H1 (cell line): ENCODE results near the gene GET3. TPM values are rescaled to one million over a fixed set of nuclear protein-coding genes. Genes with fewer than 3 reads are reported as not detected.

Experiments
- CTCF ChIA-PET: fragments of 300-600 bp; sonication (Branson Sonifier 250); formaldehyde crosslinking; loops from one replicate; lab custom pipeline; 2021; ENCODE audit not compliant: partially characterized antibody; lab: Charles Lee
- POLR2A ChIA-PET: fragments of 300-600 bp; sonication (Branson Sonifier 250); formaldehyde crosslinking; loops from one replicate; lab custom pipeline; 2021; ENCODE audit warnings: inconsistent platforms; ENCODE audit not compliant: partially characterized antibody; lab: Charles Lee
- DNase-seq, 2 experiments: peaks; one replicate each; pipeline versions ENCODE4 v3.0.0 to v3.0.0-alpha.2; 2010 to 2022; ENCODE audit warnings: low spot score in 2 of 2, low read depth in 1 of 2, mixed read lengths in 1 of 2
- FAIRE-seq: peaks from 2 replicates; lab custom pipeline; 2011; peaks lifted over from hg19 to GRCh38; lab: Jason Lieb, UNC
- H2AFZ ChIP-seq: 2 replicates; pipeline ENCODE4 v1.8.1; 2012; ENCODE audit warnings: low read length, inconsistent platforms
- H2AK5ac ChIP-seq: 2 replicates; pipeline ENCODE4 v1.6.1; 2013; ENCODE audit warnings: low read depth, low read length
- H2BK120ac ChIP-seq: replicated peaks from 2 replicates; pipeline ENCODE3; 2013; ENCODE audit warnings: low read depth, low read length, inconsistent platforms
- H2BK12ac ChIP-seq: 2 replicates; pipeline ENCODE4 v1.6.1; 2013; ENCODE audit warnings: low read depth, low read length
- H2BK15ac ChIP-seq: 2 replicates; pipeline ENCODE4 v1.6.1; 2013; ENCODE audit warnings: low read length
- H2BK20ac ChIP-seq: 2 replicates; pipeline ENCODE4 v1.6.1; 2013; ENCODE audit warnings: low read length
- H2BK5ac ChIP-seq: 2 replicates; pipeline ENCODE4 v1.6.1; 2013; ENCODE audit warnings: low read depth, low read length
- H3K14ac ChIP-seq: 2 replicates; pipeline ENCODE4 v1.6.1; 2013; ENCODE audit warnings: inconsistent platforms; ENCODE audit not compliant: insufficient read length
- H3K18ac ChIP-seq: 2 replicates; pipeline ENCODE4 v1.6.1; 2013; ENCODE audit warnings: low read length; ENCODE audit errors: extremely low read depth
- H3K23ac ChIP-seq: 2 replicates; pipeline ENCODE4 v1.6.1; 2013; ENCODE audit warnings: inconsistent platforms; ENCODE audit not compliant: insufficient read length
- H3K23me2 ChIP-seq: 2 replicates; pipeline ENCODE4 v1.6.1; 2013; ENCODE audit warnings: low read depth, low read length
- H3K27ac ChIP-seq: 2 replicates; pipeline ENCODE4 v1.6.1; 2011; ENCODE audit warnings: low read depth, low read length, inconsistent platforms
- H3K27me3 ChIP-seq, 4 experiments: replicated peaks in 1 of 4; 1 replicate in 1 of 4; 2 replicates in 3 of 4; pipeline versions ENCODE4 v1.6.1 to v1.8.1; 2011 to 2013; ENCODE audit warnings: low read length in 3 of 4, mild to moderate bottlenecking in 3 of 4, inconsistent platforms in 2 of 4, mixed read lengths in 2 of 4, moderate library complexity in 1 of 4; ENCODE audit not compliant: control insufficient read depth in 3 of 4, insufficient read depth in 3 of 4; ENCODE audit errors: extremely low read depth in 1 of 4
- H3K36me3 ChIP-seq, 4 experiments: 2 replicates each; pipeline versions ENCODE4 v1.6.1 to v1.8.1; 2011 to 2013; ENCODE audit warnings: mild to moderate bottlenecking in 4 of 4, low read length in 3 of 4, moderate library complexity in 2 of 4, control low read depth in 1 of 4, inconsistent platforms in 1 of 4; ENCODE audit not compliant: insufficient read depth in 4 of 4, control insufficient read depth in 2 of 4
- H3K4ac ChIP-seq: replicated peaks from 2 replicates; pipeline ENCODE3; 2013; ENCODE audit warnings: low read length, low read depth, mixed read lengths, inconsistent platforms; ENCODE audit not compliant: insufficient read length
- H3K4me1 ChIP-seq, 4 experiments: replicated peaks in 1 of 4; 1 replicate in 1 of 4; 2 replicates in 3 of 4; pipeline versions ENCODE4 v1.6.1 to v1.8.1; 2011 to 2013; ENCODE audit warnings: low read length in 3 of 4, inconsistent platforms in 2 of 4, mixed read lengths in 1 of 4; ENCODE audit not compliant: insufficient read depth in 4 of 4, control insufficient read depth in 3 of 4
- H3K4me2 ChIP-seq, 2 experiments: 2 replicates each; pipeline versions ENCODE4 v1.6.1 to v1.8.1; 2011 to 2013; ENCODE audit warnings: low read depth in 2 of 2, low read length in 2 of 2, control low read depth in 1 of 2, inconsistent platforms in 1 of 2, mild to moderate bottlenecking in 1 of 2; ENCODE audit not compliant: insufficient read depth in 1 of 2
- H3K4me3 ChIP-seq, 4 experiments: fragments of 200-600, 300-600 bp in 1 of 4; sonication (generic), shearing (Covaris generic), sonication (Bioruptor Twin) in 1 of 4; 2 replicates each; pipeline versions ENCODE4 v1.5.1 to v1.8.1; 2011 to 2016; ENCODE audit warnings: low read length in 4 of 4, low read depth in 3 of 4, control low read depth in 2 of 4, inconsistent platforms in 2 of 4, mild to moderate bottlenecking in 2 of 4, mixed read lengths in 1 of 4, moderate library complexity in 1 of 4; ENCODE audit not compliant: insufficient read depth in 2 of 4; ENCODE audit errors: extremely low read depth in 1 of 4
- H3K56ac ChIP-seq: replicated peaks from 2 replicates; pipeline ENCODE3; 2013; ENCODE audit warnings: low read depth, mild to moderate bottlenecking, mixed read lengths, low read length, inconsistent platforms; ENCODE audit not compliant: insufficient read length
- H3K79me1 ChIP-seq: 2 replicates; pipeline ENCODE4 v1.6.1; 2013; ENCODE audit warnings: low read depth, low read length, control low read depth
- H3K79me2 ChIP-seq, 2 experiments: 2 replicates each; pipeline versions ENCODE4 v1.6.1 to v1.8.1; 2012 to 2013; ENCODE audit warnings: low read length in 2 of 2, mild to moderate bottlenecking in 2 of 2, inconsistent platforms in 1 of 2; ENCODE audit not compliant: insufficient read depth in 2 of 2, control insufficient read depth in 1 of 2
- H3K9ac ChIP-seq, 4 experiments: replicated peaks in 1 of 4; 1 replicate in 1 of 4; 2 replicates in 3 of 4; pipeline versions ENCODE4 v1.6.1 to v1.8.1; 2011 to 2013; ENCODE audit warnings: low read depth in 3 of 4, low read length in 3 of 4, control low read depth in 2 of 4, mild to moderate bottlenecking in 2 of 4, moderate library complexity in 2 of 4, inconsistent platforms in 1 of 4; ENCODE audit errors: extremely low read depth in 1 of 4
- H3K9me3 ChIP-seq, 2 experiments: 2 replicates each; pipeline versions ENCODE4 v1.6.1 to v1.8.1; 2012 to 2013; ENCODE audit warnings: mild to moderate bottlenecking in 2 of 2, moderate library complexity in 2 of 2, control low read depth in 1 of 2, inconsistent platforms in 1 of 2, low read depth in 1 of 2, low read length in 1 of 2, mixed read lengths in 1 of 2; ENCODE audit not compliant: insufficient read depth in 2 of 2
- H4K20me1 ChIP-seq, 2 experiments: replicated peaks in 1 of 2; 2 replicates each; pipeline versions ENCODE3 to v1.8.1; 2011 to 2013; ENCODE audit warnings: inconsistent platforms in 2 of 2, low read length in 2 of 2, mild to moderate bottlenecking in 1 of 2; ENCODE audit not compliant: insufficient read depth in 2 of 2, control insufficient read depth in 1 of 2
- H4K5ac ChIP-seq: 2 replicates; pipeline ENCODE4 v1.6.1; 2013; ENCODE audit warnings: low read length, low read depth, mixed read lengths, inconsistent platforms; ENCODE audit not compliant: insufficient read length
- H4K8ac ChIP-seq: 2 replicates; pipeline ENCODE4 v1.8.0; 2013; ENCODE audit warnings: mild to moderate bottlenecking, moderate library complexity, low read length, inconsistent platforms; ENCODE audit not compliant: insufficient read depth; ENCODE audit errors: extremely low read depth
- H4K91ac ChIP-seq: replicated peaks from 2 replicates; pipeline ENCODE3; 2013; ENCODE audit warnings: low read length, mixed read lengths, inconsistent platforms; ENCODE audit not compliant: insufficient read length
- CHD2 ChIP-seq: IDR thresholded peaks from 2 replicates; pipeline ENCODE4 v1.6.1; 2012; ENCODE audit warnings: low read length, improper control_type of control experiment
- HDAC2 ChIP-seq, 2 experiments: fragments of 300-600 bp in 1 of 2; sonication (generic) in 1 of 2; IDR thresholded peaks; 2 replicates each; pipeline ENCODE4 v1.6.1; 2011 to 2012; ENCODE audit warnings: low read depth in 2 of 2, low read length in 2 of 2, mild to moderate bottlenecking in 2 of 2, moderate library complexity in 2 of 2, borderline replicate concordance in 1 of 2, inconsistent platforms in 1 of 2
- HDAC6 ChIP-seq: IDR thresholded peaks from one replicate; pipeline ENCODE4 v1.7.1; 2012; ENCODE audit warnings: low read depth, mild to moderate bottlenecking, inconsistent platforms, low read length, moderate library complexity
- PHF8 ChIP-seq: fragments of 200-600 bp; sonication (generic); conservative IDR thresholded peaks from 2 replicates; pipeline ENCODE4 v1.7.1; 2012; ENCODE audit warnings: low read depth, mild to moderate bottlenecking, inconsistent platforms, low read length, moderate library complexity
- SIN3A ChIP-seq, 2 experiments: IDR thresholded peaks in 1 of 2; conservative IDR thresholded peaks in 1 of 2; 2 replicates each; pipeline ENCODE4 v1.6.1; 2011 to 2012; ENCODE audit warnings: low read length in 2 of 2, improper control_type of control experiment in 1 of 2, low read depth in 1 of 2, mild to moderate bottlenecking in 1 of 2
- TAF1 ChIP-seq: IDR thresholded peaks from 2 replicates; pipeline ENCODE4 v1.6.1; 2011; ENCODE audit warnings: mild to moderate bottlenecking, low read depth, low read length
- TCF12 ChIP-seq: IDR thresholded peaks from 2 replicates; pipeline ENCODE4 v1.6.1; 2011; ENCODE audit warnings: low read depth, mild to moderate bottlenecking, low read length
- whole genome bisulfite sequencing, 2 experiments: shearing (Covaris generic) in 1 of 2; methylation state at CpG; one replicate each; pipeline versions ENCODE4 v1.1.6 to v1.1.7; 2013 to 2015; ENCODE audit warnings: low lambda C conversion rate in 2 of 2, mixed read lengths in 2 of 2, inconsistent platforms in 1 of 2, low coverage in 1 of 2, missing lambda C conversion rate in 1 of 2; ENCODE audit not compliant: insufficient replicate concordance in 2 of 2, insufficient coverage in 1 of 2, insufficient read length in 1 of 2; ENCODE audit errors: extremely low coverage in 1 of 2, missing lambda C conversion rate in 1 of 2; 5-methylcytosine and 5-hydroxymethylcytosine counted together
- polyA plus RNA-seq, 7 experiments: library from polyadenylated mRNA; depleted of rRNA in 3 of 7; stranded (reverse) in 5 of 7; unstranded in 2 of 7; fragments of >200 nt in 5 of 7; fragments of 200-250 nt in 2 of 7; gene quantifications; 1 replicate in 5 of 7; 2 replicates in 1 of 7; 4 replicates in 1 of 7; pipeline versions ENCODE4 v1.2.1 to v1.2.3, GENCODE V29; 2011 to 2013; ENCODE audit warnings: missing spikeins in 2 of 7, mixed read lengths in 2 of 7
- total RNA-seq: library from RNA; stranded (reverse); fragmentation: NEBNext Ultra II Directional; extraction: Animal tissue kit (Norgen Biotek cat#: 25700); gene quantifications from 2 replicates; pipeline ENCODE4 v1.2.1, GENCODE V29; 2021
- TF ChIP-seq, protein P1 (sequence below): IDR thresholded peaks from 2 replicates; pipeline ENCODE4 v1.6.1; 2012; ENCODE audit warnings: inconsistent platforms

GET3 gene
- total and polyA plus RNA-seq, 2 of the 8 experiments (the other 6 are each of a cell fraction or from before 2014, with no cell fraction given) = 105 to 297 TPM

DNA sequence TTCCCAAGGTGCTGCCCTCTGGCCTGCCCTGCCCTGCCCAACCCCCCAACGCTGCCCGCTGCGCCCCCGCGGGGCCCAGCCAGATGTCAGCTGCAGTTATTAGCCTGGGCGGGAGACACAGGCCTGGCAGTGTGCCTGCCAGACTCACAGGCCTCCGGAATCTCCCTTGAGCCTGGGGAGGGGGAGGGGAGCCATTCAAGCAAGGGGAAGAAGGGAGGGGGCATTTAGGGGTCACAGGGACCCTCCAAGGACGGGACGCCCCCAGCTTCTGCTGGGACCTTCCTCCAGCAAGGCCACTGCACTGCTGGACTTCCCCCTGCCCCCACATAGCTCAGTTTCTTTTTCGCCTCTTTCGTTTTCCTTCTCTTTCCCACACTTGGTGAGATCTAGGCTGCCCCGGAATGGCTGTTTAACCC lies 51.4 kb downstream of the GET3 start:
- FAIRE-seq = no peak

More for the DNA sequence above, 51.4 kb downstream of the GET3 start:
- 15% methylated on average over 9 of the region's 12 CpGs; no CpG with 5 or more reads in 1 of the 2 experiments for WGBS, 2 experiments
- Histone ChIP-seq H3K18ac (peak overlapping the region; percentile 85), H3K23ac (no peak overlapping the region), H3K4me1 (peaks cover 12 to 36% (median 21%) of the 10 kb centered on the region in 4 experiments), H3K36me3 (no peaks in the 10 kb centered on the region), H3K4me3 (peak overlapping the region; percentile 36 to 71 (median 53); a peak in 6 of 8 replicates), H3K9ac (0 out of 7 replicates have a peak overlapping the region, but pooled peaks of 2 of the 4 experiments have one; percentile 29 to 38), H3K27ac (no peak overlapping the region), H2BK12ac (no peak overlapping the region; the same call in 1 of the 2 replicates), H3K79me2 (no peaks in the 10 kb centered on the region), H3K56ac (no peak overlapping the region), H4K8ac (no peak overlapping the region), H2BK20ac (peak overlapping the region; percentile 82; the same call in 1 of the 2 replicates), H3K14ac (no peak overlapping the region), H2AFZ (no peak overlapping the region), H3K27me3 (peaks cover 0 to 18% (median 13%) of the 10 kb centered on the region in 4 experiments; a peak in 5 of 7 replicates), H2AK5ac (no peak overlapping the region), H2BK5ac (0 out of 2 replicates have a peak overlapping the region, but pooled peaks have one; percentile 60), H2BK120ac (no peak overlapping the region), H3K4me2 (peak overlapping the region; percentile 70 to 74), H4K91ac (peak overlapping the region; percentile 15), H2BK15ac (peak overlapping the region; percentile 23; the same call in 1 of the 2 replicates), H4K20me1 (peaks cover 0 to 1% of the 10 kb centered on the region in 2 experiments), H3K9me3 (no peaks in the 10 kb centered on the region), H3K23me2 (peaks cover 33% of the 10 kb centered on the region), H4K5ac (no peak overlapping the region), H3K4ac (peak overlapping the region; percentile 6), H3K79me1 (no peaks in the 10 kb centered on the region; the same call in 1 of the 2 replicates)
- DNase-seq = no peak
- POLR2A ChIA-PET = interaction anchor here (0.6 to 5.5 kb wide), 13 partner anchors 11 to 91 kb away, joined by 3 to 44 read pairs (median 4); partner anchors contain the start of genes GET3, HOOK2, RNASEH2A and TNPO2
- CTCF ChIA-PET = interaction anchor here (0.5 to 4.5 kb wide), 6 partner anchors 11 to 88 kb away, joined by 3 to 39 read pairs (median 6); partner anchors contain the start of genes PRDX2 and THSD8
- TF ChIP-seq CHD2 (0 out of 2 replicates have a peak, but pooled peaks have one; percentile 46), PHF8 (no peak), TCF12 (peak; percentile 71; the same call in 1 of the 2 replicates), HDAC2 (IDR thresholded peaks at IDR 0.05; ENCODE audit: borderline replicate concordance in 1 of 2, low read depth in 2 of 2, low read length in 2 of 2) (0 out of 4 replicates have a peak, but pooled peaks of 1 of the 2 experiments have one; percentile 53), HDAC6 (no peak), TAF1 (peak; percentile 26; the same call in 1 of the 2 replicates), SIN3A (conservative IDR thresholded peaks at IDR 0.05 in 1 of 2, IDR thresholded peaks at IDR 0.05 in 1 of 2; ENCODE audit: low read depth in 1 of 2, low read length in 2 of 2) (0 out of 4 replicates have a peak, but pooled peaks of 1 of the 2 experiments have one; percentile 56)
- TF ChIP-seq, protein P1, sequence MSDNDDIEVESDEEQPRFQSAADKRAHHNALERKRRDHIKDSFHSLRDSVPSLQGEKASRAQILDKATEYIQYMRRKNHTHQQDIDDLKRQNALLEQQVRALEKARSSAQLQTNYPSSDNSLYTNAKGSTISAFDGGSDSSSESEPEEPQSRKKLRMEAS = 0 out of 2 replicates have a peak, but pooled peaks have one; percentile 47
